ENCODE results near the gene JAKMIP1.

The JAKMIP1 gene

GRCh38 chr4:6172093-6172926 lies 28.0 kb downstream of the JAKMIP1 start:
- H3K4me1 ChIP-seq (ENCODE audit: control insufficient read depth, insufficient read depth, low read length), result no peaks in the 10 kb centered on the region
- H3K9me3 ChIP-seq (ENCODE audit: control insufficient read depth, low read length), result no peaks in the 10 kb centered on the region
- H3K9ac ChIP-seq (ENCODE audit: low read length), result no peak overlapping the region
- no peaks in the 10 kb centered on the region for H3K36me3 ChIP-seq (ENCODE audit: control insufficient read depth, insufficient read depth, low read length, severe bottlenecking)
- DNase-seq (ENCODE audit: low read depth), result no peak
- peaks cover 4% of the 10 kb centered on the region for H3K27me3 ChIP-seq (replicated peaks; ENCODE audit: control insufficient read depth, insufficient read depth, low read length)
- H3K4me3 ChIP-seq (ENCODE audit: low read length), result no peak overlapping the region

DNA sequence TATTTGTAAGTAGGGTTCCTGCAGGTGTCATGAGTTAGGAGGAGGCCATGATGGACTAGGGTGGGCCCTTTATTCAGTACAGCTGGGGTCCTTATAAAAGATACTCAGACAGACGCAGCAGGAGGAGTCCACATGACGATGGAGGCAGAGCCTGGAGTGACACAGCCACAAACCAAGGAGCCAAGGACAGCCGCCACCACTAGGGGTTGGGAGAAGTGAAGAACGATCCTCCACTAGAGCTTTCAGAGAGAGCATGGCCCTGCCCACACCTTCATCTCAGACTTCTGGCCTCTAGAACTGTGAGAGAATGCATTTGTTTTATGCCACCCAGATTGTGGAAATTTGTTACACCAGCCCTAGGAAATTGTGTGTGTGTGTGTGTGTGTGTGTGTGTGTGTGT lies 31.1 kb downstream of the JAKMIP1 start:
- H3K4me3 ChIP-seq (ENCODE audit: low read length), result no peak overlapping the region
- H3K27me3 ChIP-seq (replicated peaks; ENCODE audit: control insufficient read depth, insufficient read depth, low read length), result peaks cover 4% of the 10 kb centered on the region
- H3K4me1 ChIP-seq (ENCODE audit: control insufficient read depth, insufficient read depth, low read length), result no peaks in the 10 kb centered on the region
- H3K9me3 ChIP-seq (ENCODE audit: control insufficient read depth, low read length), result peaks cover 7% of the 10 kb centered on the region
- DNase-seq (ENCODE audit: low read depth), result no peak
- no peak overlapping the region for H3K9ac ChIP-seq (ENCODE audit: low read length)
- no peaks in the 10 kb centered on the region for H3K36me3 ChIP-seq (ENCODE audit: control insufficient read depth, insufficient read depth, low read length, severe bottlenecking)

DNA sequence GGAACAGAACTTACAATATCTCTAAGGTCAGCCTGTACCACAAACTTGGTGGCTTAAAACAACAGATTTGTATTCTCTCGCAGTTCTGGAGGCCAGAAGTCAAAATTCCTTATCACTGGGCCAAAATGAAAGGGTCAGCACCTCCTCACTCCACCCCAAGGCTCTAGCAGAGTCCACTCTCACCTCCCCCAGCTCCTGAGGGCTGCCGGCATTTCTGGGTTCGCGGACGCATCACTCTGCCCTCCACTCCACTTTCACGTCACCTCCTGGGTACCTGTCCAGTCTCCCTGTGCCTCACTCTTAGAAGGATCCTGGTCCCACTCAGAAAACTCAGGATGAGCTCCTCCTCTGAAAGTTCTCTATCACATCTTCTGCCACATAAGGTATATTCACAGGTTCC lies 34.6 kb downstream of the JAKMIP1 start:
- H3K9me3 ChIP-seq (ENCODE audit: control insufficient read depth, low read length), result peaks cover 16% of the 10 kb centered on the region
- DNase-seq (ENCODE audit: low read depth), result no peak
- H3K9ac ChIP-seq (ENCODE audit: low read length), result no peak overlapping the region
- peaks cover 7% of the 10 kb centered on the region for H3K27me3 ChIP-seq (replicated peaks; ENCODE audit: control insufficient read depth, insufficient read depth, low read length)
- H3K4me3 ChIP-seq (ENCODE audit: low read length), result no peak overlapping the region
- no peaks in the 10 kb centered on the region for H3K36me3 ChIP-seq (ENCODE audit: control insufficient read depth, insufficient read depth, low read length, severe bottlenecking)
- H3K4me1 ChIP-seq (ENCODE audit: control insufficient read depth, insufficient read depth, low read length), result no peaks in the 10 kb centered on the region

- no peaks in the 10 kb centered on the region for H3K4me1 ChIP-seq (ENCODE audit: control insufficient read depth, insufficient read depth, low read length)
- no peak overlapping the region for H3K9ac ChIP-seq (ENCODE audit: low read length)
- no peak overlapping the region for H3K4me3 ChIP-seq (ENCODE audit: low read length)
- H3K27me3 ChIP-seq (replicated peaks; ENCODE audit: control insufficient read depth, insufficient read depth, low read length), result peaks cover 17% of the 10 kb centered on the region
- H3K9me3 ChIP-seq (ENCODE audit: control insufficient read depth, low read length), result peaks cover 16% of the 10 kb centered on the region
- no peaks in the 10 kb centered on the region for H3K36me3 ChIP-seq (ENCODE audit: control insufficient read depth, insufficient read depth, low read length, severe bottlenecking)
- DNase-seq (ENCODE audit: low read depth), result no peak
Observed at GRCh38 chr4:6162885-6163284, 37.5 kb downstream of the JAKMIP1 start.

DNA sequence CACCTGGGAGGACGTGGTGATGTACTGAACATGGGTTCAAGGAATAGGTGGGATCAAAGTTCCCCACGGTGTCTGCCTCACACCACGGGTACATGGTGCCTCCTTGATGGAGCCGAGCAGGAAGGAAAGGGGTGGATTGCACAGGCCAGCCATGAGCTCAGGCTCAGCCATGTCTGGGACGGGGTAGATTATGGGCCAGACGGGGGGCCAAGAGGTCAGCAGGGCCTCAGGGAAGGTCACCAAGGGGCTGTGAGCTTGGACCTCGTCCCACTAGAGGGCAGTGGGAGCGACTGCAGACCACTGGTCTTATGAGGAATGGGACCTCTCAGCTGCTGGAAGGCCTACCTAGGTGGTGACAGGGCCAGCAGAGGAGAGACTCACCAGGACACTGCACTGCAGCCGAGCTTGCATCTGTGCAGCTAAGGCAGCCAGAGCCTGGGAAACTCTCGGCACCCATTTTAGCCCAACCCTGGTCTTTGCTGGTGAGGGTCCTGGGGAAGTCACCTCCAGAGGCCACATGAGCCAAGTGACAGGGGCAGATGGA lies 38.4 kb downstream of the JAKMIP1 start:
- DNase-seq (ENCODE audit: low read depth), result no peak
- Histone ChIP-seq H3K4me3 (ENCODE audit: low read length) (no peak overlapping the region), H3K4me1 (ENCODE audit: control insufficient read depth, insufficient read depth, low read length) (no peaks in the 10 kb centered on the region), H3K9ac (ENCODE audit: low read length) (no peak overlapping the region), H3K27me3 (replicated peaks; ENCODE audit: control insufficient read depth, insufficient read depth, low read length) (peaks cover 18% of the 10 kb centered on the region), H3K36me3 (ENCODE audit: control insufficient read depth, insufficient read depth, low read length, severe bottlenecking) (no peaks in the 10 kb centered on the region), H3K9me3 (ENCODE audit: control insufficient read depth, low read length) (peaks cover 16% of the 10 kb centered on the region)

- H3K4me3 ChIP-seq (ENCODE audit: low read length), result no peak overlapping the region
- no peak overlapping the region for H3K9ac ChIP-seq (ENCODE audit: low read length)
- peaks cover 16% of the 10 kb centered on the region for H3K9me3 ChIP-seq (ENCODE audit: control insufficient read depth, low read length)
- H3K4me1 ChIP-seq (ENCODE audit: control insufficient read depth, insufficient read depth, low read length), result no peaks in the 10 kb centered on the region
- peaks cover 27% of the 10 kb centered on the region for H3K27me3 ChIP-seq (replicated peaks; ENCODE audit: control insufficient read depth, insufficient read depth, low read length)
- H3K36me3 ChIP-seq (ENCODE audit: control insufficient read depth, insufficient read depth, low read length, severe bottlenecking), result no peaks in the 10 kb centered on the region
- DNase-seq (ENCODE audit: low read depth), result no peak
Observed at GRCh38 chr4:6160536-6160935, 39.8 kb downstream of the JAKMIP1 start.

DNA sequence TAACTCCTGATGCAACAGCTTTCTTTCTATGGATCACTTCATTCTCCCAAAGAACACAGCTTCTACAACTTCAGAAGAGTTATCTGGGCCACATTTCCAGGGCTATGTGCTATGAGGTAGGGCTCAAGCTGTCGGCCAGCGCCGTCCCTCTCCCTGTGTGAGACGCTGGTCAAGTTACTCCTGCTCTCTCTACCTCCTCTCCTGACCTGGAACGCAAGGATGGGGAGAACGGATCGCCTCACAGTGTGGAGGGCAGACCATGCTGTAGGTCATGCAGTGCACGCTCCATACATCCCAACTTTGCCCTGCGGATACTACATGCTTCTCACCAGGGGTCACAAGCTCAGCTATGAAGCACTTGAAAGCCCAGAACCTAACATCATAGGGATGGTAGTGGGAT lies 42.4 kb downstream of the JAKMIP1 start:
- Histone ChIP-seq H3K9me3 (ENCODE audit: control insufficient read depth, low read length) (no peaks in the 10 kb centered on the region), H3K4me1 (ENCODE audit: control insufficient read depth, insufficient read depth, low read length) (no peaks in the 10 kb centered on the region), H3K4me3 (ENCODE audit: low read length) (no peak overlapping the region), H3K9ac (ENCODE audit: low read length) (no peak overlapping the region), H3K36me3 (ENCODE audit: control insufficient read depth, insufficient read depth, low read length, severe bottlenecking) (no peaks in the 10 kb centered on the region), H3K27me3 (replicated peaks; ENCODE audit: control insufficient read depth, insufficient read depth, low read length) (peaks cover 33% of the 10 kb centered on the region)
- DNase-seq (ENCODE audit: low read depth), result no peak

DNA sequence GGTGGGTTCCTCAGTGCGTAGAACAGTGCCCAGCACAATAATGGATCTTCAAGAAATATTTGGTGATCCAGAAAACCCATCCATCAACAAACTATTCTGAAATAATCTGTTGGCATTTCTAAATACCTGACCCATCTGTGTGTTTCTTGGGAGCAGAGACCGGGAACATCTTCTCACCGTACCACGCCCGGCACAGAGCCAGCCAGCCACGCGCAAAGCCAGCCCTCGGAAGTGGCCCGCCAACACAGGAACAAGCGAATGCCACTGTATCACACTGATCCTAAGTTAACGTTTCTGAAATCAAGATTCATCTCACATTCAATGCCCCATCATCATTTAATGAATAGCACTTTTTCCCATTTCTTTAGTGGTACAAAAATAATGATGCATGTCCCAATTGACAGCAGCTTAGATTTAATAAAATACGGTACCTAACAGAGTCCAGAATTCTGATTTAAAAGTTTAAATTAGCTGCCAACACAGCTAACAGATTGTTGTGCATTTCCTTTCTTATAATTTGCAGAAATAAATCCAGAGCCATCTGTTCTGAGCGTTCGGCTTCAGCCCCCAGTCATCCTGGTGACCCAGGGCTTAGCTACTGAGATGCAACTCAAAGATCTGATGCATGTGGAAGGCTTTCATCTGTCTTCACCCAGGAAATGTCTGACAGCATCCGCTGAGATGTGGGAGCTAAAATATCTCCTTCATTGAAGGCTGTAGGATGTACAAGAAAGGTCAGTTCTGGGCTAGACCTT lies 44.2 kb downstream of the JAKMIP1 start:
- Histone ChIP-seq H3K36me3 (ENCODE audit: control insufficient read depth, insufficient read depth, low read length, severe bottlenecking) (no peaks in the 10 kb centered on the region), H3K4me3 (ENCODE audit: low read length) (no peak overlapping the region), H3K27me3 (replicated peaks; ENCODE audit: control insufficient read depth, insufficient read depth, low read length) (peaks cover 32% of the 10 kb centered on the region), H3K4me1 (ENCODE audit: control insufficient read depth, insufficient read depth, low read length) (no peaks in the 10 kb centered on the region), H3K9me3 (ENCODE audit: control insufficient read depth, low read length) (no peaks in the 10 kb centered on the region), H3K9ac (ENCODE audit: low read length) (no peak overlapping the region)
- DNase-seq (ENCODE audit: low read depth), result no peak

DNA sequence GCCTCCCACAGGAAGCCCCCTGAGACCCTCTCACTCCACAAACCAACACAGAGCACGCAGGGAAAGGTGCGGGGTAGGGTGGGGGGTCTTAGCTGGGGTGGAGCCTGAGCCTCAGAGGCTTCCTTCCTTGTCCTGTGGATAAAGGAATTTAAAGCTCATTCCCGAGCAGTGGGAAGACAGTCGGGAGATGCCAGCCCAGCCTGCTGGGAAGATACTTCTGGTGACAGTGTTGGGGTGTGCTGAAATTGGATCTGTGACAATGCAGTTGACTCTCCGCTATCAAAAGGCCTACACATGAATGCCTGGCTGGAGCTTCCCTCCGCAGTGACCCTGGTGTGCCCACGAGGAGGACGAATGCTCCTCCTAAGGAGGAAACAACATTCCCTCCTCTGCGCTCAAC lies 45.5 kb downstream of the JAKMIP1 start:
- no peaks in the 10 kb centered on the region for H3K9me3 ChIP-seq (ENCODE audit: control insufficient read depth, low read length)
- no peak overlapping the region for H3K9ac ChIP-seq (ENCODE audit: low read length)
- DNase-seq (ENCODE audit: low read depth), result no peak
- no peak overlapping the region for H3K4me3 ChIP-seq (ENCODE audit: low read length)
- no peaks in the 10 kb centered on the region for H3K4me1 ChIP-seq (ENCODE audit: control insufficient read depth, insufficient read depth, low read length)
- peaks cover 28% of the 10 kb centered on the region for H3K27me3 ChIP-seq (replicated peaks; ENCODE audit: control insufficient read depth, insufficient read depth, low read length)
- H3K36me3 ChIP-seq (ENCODE audit: control insufficient read depth, insufficient read depth, low read length, severe bottlenecking), result no peaks in the 10 kb centered on the region

DNA sequence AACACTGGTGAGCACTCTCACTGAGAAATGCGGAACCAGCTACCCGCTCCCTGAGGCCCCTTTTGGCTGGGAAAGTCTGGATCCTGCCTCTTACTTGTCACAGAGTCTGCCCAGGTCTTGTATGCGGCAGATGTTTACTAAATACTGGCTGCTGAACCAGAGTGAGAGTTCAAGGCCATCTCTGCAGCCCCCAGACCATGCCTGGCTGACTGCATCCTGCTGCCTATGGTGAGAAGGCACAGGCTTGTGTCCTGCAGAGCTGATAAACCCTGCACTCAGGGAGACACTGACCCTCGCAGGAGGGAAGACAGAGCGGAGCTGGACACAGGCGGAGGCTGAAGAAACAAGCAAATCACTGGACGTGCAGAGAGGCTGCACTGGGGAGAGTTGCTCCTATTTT lies 46.5 kb downstream of the JAKMIP1 start:
- no peaks in the 10 kb centered on the region for H3K9me3 ChIP-seq (ENCODE audit: control insufficient read depth, low read length)
- peaks cover 23% of the 10 kb centered on the region for H3K27me3 ChIP-seq (replicated peaks; ENCODE audit: control insufficient read depth, insufficient read depth, low read length)
- H3K9ac ChIP-seq (ENCODE audit: low read length), result no peak overlapping the region
- H3K4me3 ChIP-seq (ENCODE audit: low read length), result no peak overlapping the region
- no peak for DNase-seq (ENCODE audit: low read depth)
- H3K36me3 ChIP-seq (ENCODE audit: control insufficient read depth, insufficient read depth, low read length, severe bottlenecking), result no peaks in the 10 kb centered on the region
- no peaks in the 10 kb centered on the region for H3K4me1 ChIP-seq (ENCODE audit: control insufficient read depth, insufficient read depth, low read length)

DNA sequence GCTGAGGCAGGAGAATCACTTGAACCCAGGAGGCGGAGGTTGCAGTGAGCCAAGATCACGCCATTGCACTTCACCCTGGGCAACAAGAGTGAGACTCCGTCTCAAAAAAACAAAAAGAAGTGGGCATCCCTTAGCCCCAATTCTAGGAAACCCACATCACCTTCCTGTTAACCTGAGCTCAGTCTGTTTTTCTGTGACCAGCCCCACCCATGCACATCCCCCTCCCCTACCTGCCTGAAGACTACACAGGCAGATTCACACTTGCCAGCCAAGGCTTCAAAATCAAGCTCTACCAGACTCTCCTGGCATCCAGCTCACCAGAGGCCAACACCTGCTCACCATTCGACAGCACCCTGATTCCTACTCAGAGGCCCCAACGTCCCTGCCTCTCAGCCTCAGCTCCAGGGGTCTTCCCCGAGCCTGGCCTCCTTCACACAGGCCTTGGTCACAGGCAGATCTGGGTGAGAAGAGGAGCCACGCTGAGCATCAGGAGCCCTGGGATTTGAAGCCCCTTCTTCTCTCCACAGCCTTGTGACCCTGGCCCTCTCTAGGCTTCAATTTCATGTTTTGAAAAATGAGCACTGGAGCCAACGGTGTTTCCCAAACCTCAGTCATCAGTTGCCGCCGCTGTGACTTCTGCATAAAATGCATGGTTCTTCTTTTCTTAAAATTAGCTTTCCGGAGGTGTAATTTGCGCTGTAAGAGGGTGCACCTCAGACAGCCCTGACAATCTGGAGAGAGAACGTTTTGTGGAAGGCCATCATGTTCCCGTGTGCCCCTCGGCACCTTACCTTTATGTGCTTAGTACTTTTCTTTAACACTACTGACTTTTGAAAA lies 47.3 kb downstream of the JAKMIP1 start:
- no peak overlapping the region for H3K4me3 ChIP-seq (ENCODE audit: low read length)
- no peaks in the 10 kb centered on the region for H3K9me3 ChIP-seq (ENCODE audit: control insufficient read depth, low read length)
- H3K9ac ChIP-seq (ENCODE audit: low read length), result no peak overlapping the region
- no peak for DNase-seq (ENCODE audit: low read depth)
- no peaks in the 10 kb centered on the region for H3K36me3 ChIP-seq (ENCODE audit: control insufficient read depth, insufficient read depth, low read length, severe bottlenecking)
- H3K4me1 ChIP-seq (ENCODE audit: control insufficient read depth, insufficient read depth, low read length), result no peaks in the 10 kb centered on the region
- peaks cover 23% of the 10 kb centered on the region for H3K27me3 ChIP-seq (replicated peaks; ENCODE audit: control insufficient read depth, insufficient read depth, low read length)
